Left kidney (tissue), 2 donors: Measurements from ENCODE around the gene NAA40. TPM values are rescaled to one million over a fixed set of nuclear protein-coding genes. Genes with fewer than 3 reads are reported as not detected.
"Not testable (repeated sequence)": the region's sequence is repeated elsewhere in the genome, so short reads cannot be mapped to it uniquely, and the experiment has no call there.

Source experiments
- DNase-seq: peaks from one replicate; pipeline ENCODE4 v3.0.0-alpha.2; 2013
- polyA plus RNA-seq: library from polyadenylated mRNA; unstranded; fragments of 120-200 nt; gene quantifications from one replicate; pipeline ENCODE4 v1.2.1, GENCODE V29; 2013; ENCODE audit not compliant: insufficient read length

Gene NAA40
- polyA plus RNA-seq, 1 donor: 45.7 TPM

- no peak for DNase-seq
These were observed 906 bp upstream of the NAA40 start for GRCh38 chr11:63937713-63938478.

- no peak for DNase-seq
These were observed 642 bp downstream of the NAA40 start for GRCh38 chr11:63939397-63939891.

- no peak for DNase-seq
These were observed 2.0 kb downstream of the NAA40 start for GRCh38 chr11:63940786-63941185.

GRCh38 chr11:63941901-63942300, 3.1 kb downstream of the NAA40 start:
- no peak for DNase-seq

GRCh38 chr11:63942803-63943202, 4.0 kb downstream of the NAA40 start:
- DNase-seq: no peak

- no peak for DNase-seq
These were observed 6.2 kb downstream of the NAA40 start for GRCh38 chr11:63944987-63945386.

GRCh38 chr11:63945477-63946163, 6.8 kb downstream of the NAA40 start:
- peak; percentile 72 for DNase-seq

GRCh38 chr11:63951779-63952536, 13.2 kb downstream of the NAA40 start:
- no peak for DNase-seq

GRCh38 chr11:63952570-63952969, 13.8 kb downstream of the NAA40 start:
- DNase-seq: no peak

- no peak for DNase-seq
These were observed 19.2 kb downstream of the NAA40 start for GRCh38 chr11:63958008-63958407.

GRCh38 chr11:63961608-63962412, 23.0 kb downstream of the NAA40 start:
- peak; percentile 33 for DNase-seq

GRCh38 chr11:63963895-63964294, 25.1 kb downstream of the NAA40 start:
- DNase-seq: not testable (repeated sequence)

GRCh38 chr11:63966444-63966843, 27.6 kb downstream of the NAA40 start:
- no peak for DNase-seq

GRCh38 chr11:63969461-63969860, 30.7 kb downstream of the NAA40 start:
- DNase-seq: no peak

- no peak for DNase-seq
These were observed 32.1 kb downstream of the NAA40 start for GRCh38 chr11:63970902-63971301.

- DNase-seq: not testable (repeated sequence)
These were observed 35.1 kb downstream of the NAA40 start for GRCh38 chr11:63973912-63974258.

- peak; percentile 100 for DNase-seq
These were observed 35.7 kb downstream of the NAA40 start, which contains the start of gene COX8A for GRCh38 chr11:63974259-63975143. Gene COX8A (plus strand): TSS chr11:63974620. CDS start chr11:63974681, 61 bp downstream.

GRCh38 chr11:63978551-63979239, 39.9 kb downstream of the NAA40 start:
- DNase-seq: no peak

GRCh38 chr11:63979426-63979825, 40.6 kb downstream of the NAA40 start:
- no peak for DNase-seq

- no peak for DNase-seq
These were observed 47.0 kb downstream of the NAA40 start for GRCh38 chr11:63985812-63986155.
